Measurements from ENCODE around the gene ZSCAN29. TPM values are rescaled to one million over a fixed set of nuclear protein-coding genes. Genes with fewer than 3 reads are reported as not detected.
A peak's percentile ranks its signal among the peaks of the same experiment; 100 is the strongest.

Gene ZSCAN29
- total RNA-seq: 10 to 100 TPM; 11.2 to 13.2 TPM

DNA sequence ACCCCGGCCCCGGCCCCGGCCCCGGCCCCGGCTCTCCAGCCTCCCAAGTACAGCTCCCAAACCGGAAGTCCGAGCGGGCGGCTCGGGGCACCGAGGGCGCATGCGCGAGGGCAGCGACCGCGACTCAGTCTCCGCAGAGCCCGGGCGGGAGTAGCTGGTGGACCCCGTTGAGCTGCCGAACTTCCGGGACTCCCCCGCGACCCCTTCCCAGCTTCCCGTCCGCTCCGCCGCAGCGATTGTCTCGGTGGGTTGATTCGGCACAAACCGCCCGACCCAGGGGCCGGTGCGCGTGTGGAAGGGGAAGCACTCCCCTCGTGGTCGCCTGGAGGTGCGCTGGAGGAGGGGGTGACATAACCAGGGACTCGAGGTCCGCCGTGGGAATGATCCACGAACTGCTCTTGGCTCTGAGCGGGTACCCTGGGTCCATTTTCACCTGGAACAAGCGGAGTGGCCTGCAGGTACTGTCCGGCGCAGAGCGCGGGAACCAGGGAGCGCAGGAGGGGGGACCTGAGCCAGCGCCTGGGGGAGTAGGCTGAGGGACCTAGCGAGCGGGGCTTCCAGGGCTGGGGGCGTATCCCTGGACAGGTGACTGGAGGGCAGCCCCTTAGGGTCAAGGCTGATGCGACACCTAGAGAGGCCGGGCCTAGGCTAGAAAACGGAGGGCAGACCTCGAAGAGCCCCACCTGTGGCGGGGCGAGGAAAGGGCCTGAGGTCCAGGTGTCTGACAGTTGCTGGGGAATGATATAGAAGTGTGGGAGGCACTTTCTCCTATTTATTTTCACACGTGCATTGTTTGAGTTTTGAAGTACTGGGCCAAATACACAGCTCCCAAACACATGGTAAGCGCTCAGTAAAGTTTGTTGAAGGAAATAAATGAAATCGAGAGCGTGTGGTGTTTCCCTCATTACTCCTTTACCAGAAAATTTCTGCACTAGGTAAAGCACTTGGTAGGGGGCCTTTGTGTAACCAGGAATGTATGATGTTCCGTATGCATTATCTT, at the start of gene ZSCAN29, which contains the start of gene TUBGCP4:
ZSCAN29 (minus strand) TSS at position 69 of the 1,000 bp plus-strand sequence. CDS start 1,130 bp downstream, outside the sequence.
TUBGCP4 (plus strand) TSS at position 127 of the 1,000 bp plus-strand sequence; CDS start at position 381, 254 bp downstream.
- DNase-seq: peak; percentile 77 to 82 (median 79)
- Histone ChIP-seq H3K4me3 (peak within 1 kb of the TSS; percentile 35 to 49), H3K36me3 (replicated peaks in 1 of 2; ENCODE audit: insufficient read depth in 1 of 2, low read depth in 2 of 2) (no peaks in the 10 kb centered on the region), H3K4me1 (peaks cover 29% of the 10 kb centered on the region), H3K27ac (peak within 1 kb of the TSS; percentile 61 to 77 (median 72)), H3K9me3 (no peaks in the 10 kb centered on the region), H3K27me3 (no peaks in the 10 kb centered on the region)
- TF ChIP-seq, protein P1, sequence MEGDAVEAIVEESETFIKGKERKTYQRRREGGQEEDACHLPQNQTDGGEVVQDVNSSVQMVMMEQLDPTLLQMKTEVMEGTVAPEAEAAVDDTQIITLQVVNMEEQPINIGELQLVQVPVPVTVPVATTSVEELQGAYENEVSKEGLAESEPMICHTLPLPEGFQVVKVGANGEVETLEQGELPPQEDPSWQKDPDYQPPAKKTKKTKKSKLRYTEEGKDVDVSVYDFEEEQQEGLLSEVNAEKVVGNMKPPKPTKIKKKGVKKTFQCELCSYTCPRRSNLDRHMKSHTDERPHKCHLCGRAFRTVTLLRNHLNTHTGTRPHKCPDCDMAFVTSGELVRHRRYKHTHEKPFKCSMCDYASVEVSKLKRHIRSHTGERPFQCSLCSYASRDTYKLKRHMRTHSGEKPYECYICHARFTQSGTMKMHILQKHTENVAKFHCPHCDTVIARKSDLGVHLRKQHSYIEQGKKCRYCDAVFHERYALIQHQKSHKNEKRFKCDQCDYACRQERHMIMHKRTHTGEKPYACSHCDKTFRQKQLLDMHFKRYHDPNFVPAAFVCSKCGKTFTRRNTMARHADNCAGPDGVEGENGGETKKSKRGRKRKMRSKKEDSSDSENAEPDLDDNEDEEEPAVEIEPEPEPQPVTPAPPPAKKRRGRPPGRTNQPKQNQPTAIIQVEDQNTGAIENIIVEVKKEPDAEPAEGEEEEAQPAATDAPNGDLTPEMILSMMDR (IDR thresholded peaks at IDR 0.05): peak in 6 of 7 experiments; percentile 24 to 60 (median 36)
- TF ChIP-seq POLR2A (IDR thresholded peaks at IDR 0.05): peak; percentile 16 to 65 (median 58)
- intact Hi-C loops (cut with DNase I): no loop called here
- ATAC-seq: peak; percentile 90
- WGBS, 2 donors: 1 to 4% methylated on average over 19 to 65 of the region's 66 CpGs

- Histone ChIP-seq H3K9me3 (no peaks in the 10 kb centered on the region), H3K27ac (no peak overlapping the region), H3K36me3 (replicated peaks in 1 of 2; ENCODE audit: insufficient read depth in 1 of 2, low read depth in 2 of 2) (peaks cover 0 to 15% of the 10 kb centered on the region in 2 donors), H3K4me3 (no peak overlapping the region), H3K27me3 (no peaks in the 10 kb centered on the region), H3K4me1 (no peaks in the 10 kb centered on the region)
- DNase-seq (no peak), ATAC-seq (no peak)
- intact Hi-C loops (cut with DNase I): no loop called here
- TF ChIP-seq, protein P1 (IDR thresholded peaks at IDR 0.05): no peak
- TF ChIP-seq POLR2A (IDR thresholded peaks at IDR 0.05): no peak
- 86 to 91% methylated on average over 10 of the region's 10 CpGs for WGBS, 2 donors
Observed at GRCh38 chr15:43420435-43420834, 49.6 kb upstream of the ZSCAN29 start.

DNA sequence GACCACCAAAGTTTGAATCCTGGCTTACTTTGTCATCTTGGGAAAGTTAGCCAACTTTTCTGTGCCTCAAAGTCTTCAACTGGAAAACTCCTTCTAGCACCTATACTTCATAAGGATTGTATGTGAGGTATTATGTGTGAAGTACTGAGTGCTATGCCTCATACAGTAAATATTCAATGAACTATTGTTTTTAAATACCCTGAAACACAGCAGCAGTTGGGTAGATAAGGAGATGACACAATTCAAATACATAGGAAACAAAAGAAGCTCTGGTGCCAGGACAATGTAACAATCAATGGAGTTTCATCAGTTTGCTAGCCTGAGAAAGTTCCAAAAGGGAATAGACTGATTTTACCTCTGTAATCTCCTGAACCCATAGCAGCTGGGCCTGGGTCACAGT, 43.4 kb upstream of the ZSCAN29 start:
- Histone ChIP-seq H3K4me3 (no peak overlapping the region), H3K9me3 (no peaks in the 10 kb centered on the region), H3K36me3 (replicated peaks in 1 of 2; ENCODE audit: insufficient read depth in 1 of 2, low read depth in 2 of 2) (peaks cover 0 to 8% of the 10 kb centered on the region in 2 donors), H3K27ac (no peak overlapping the region), H3K4me1 (no peaks in the 10 kb centered on the region), H3K27me3 (no peaks in the 10 kb centered on the region)
- no peak for DNase-seq
- TF ChIP-seq, protein P1 (IDR thresholded peaks at IDR 0.05): no peak
- no peak for TF ChIP-seq POLR2A (IDR thresholded peaks at IDR 0.05)
- intact Hi-C loops (cut with DNase I): no loop called here
- no peak for ATAC-seq

DNA sequence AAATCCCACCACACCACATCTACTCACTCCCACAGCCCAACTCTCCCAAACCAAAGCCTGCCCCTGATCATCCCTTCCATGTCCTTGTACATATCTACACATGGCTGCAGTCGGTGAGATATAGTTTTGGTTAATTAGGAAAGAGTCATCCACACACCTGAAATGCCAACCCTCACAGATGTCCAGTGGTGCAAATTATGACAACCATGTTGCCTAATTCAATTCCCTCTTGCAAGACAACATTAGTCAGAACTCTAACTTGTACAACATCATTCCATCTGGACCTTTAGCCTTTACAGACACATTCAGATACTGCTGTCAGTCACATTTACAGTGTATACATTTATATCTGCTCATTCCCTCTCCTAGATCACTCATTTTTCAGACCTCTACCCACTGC, 41.3 kb upstream of the ZSCAN29 start:
- Histone ChIP-seq H3K4me3 (no peak overlapping the region), H3K36me3 (replicated peaks in 1 of 2; ENCODE audit: insufficient read depth in 1 of 2, low read depth in 2 of 2) (peaks cover 6 to 20% of the 10 kb centered on the region in 2 donors), H3K27ac (no peak overlapping the region), H3K27me3 (no peaks in the 10 kb centered on the region), H3K4me1 (no peaks in the 10 kb centered on the region), H3K9me3 (no peaks in the 10 kb centered on the region)
- TF ChIP-seq POLR2A (IDR thresholded peaks at IDR 0.05): no peak
- TF ChIP-seq, protein P1 (IDR thresholded peaks at IDR 0.05): no peak
- intact Hi-C loops (cut with DNase I): no loop called here
- 95 to 100% methylated on average over 1 of the region's 1 CpG for WGBS, 2 donors
- no peak for ATAC-seq
- no peak for DNase-seq
